ENCODE measurements around the gene C12orf56. TPM values are rescaled to one million over a fixed set of nuclear protein-coding genes. Genes with fewer than 3 reads are reported as not detected.

Gene C12orf56
- total and polyA plus RNA-seq, 9 donors = not detected

DNA sequence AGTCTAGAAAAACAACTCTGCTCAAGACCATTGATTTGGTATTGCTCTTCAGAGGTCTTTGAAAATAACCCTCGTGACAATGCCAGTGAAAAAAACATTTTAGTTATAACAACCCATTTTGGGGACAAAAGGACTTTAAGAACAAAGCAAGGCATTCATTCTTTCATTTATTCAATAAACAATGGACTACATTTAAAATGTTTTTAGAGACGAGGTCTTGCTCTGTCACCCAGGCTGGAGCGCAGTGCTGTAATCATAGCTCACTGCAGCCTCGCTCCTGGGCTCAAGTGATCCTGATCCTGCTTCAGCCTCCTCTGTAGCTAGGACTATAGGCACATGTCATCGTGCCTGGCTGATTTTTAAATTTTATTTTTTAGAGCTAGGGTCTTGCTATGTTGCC lies 160.8 kb downstream of the C12orf56 start:
- H3K27me3 ChIP-seq = no peaks in the 10 kb centered on the region
- no peak for DNase-seq
- intact Hi-C loops (cut with DNase I) = loop anchor here in 2 of 4 donors (10.0 kb wide), 2 partner anchors 45 to 385 kb away; partner anchors contain the start of gene SRGAP1 (in 1 of the 2)
- no peaks in the 10 kb centered on the region for H3K4me1 ChIP-seq (ENCODE audit: insufficient read depth)
- no peaks in the 10 kb centered on the region for H3K9me3 ChIP-seq
- no peak overlapping the region for H3K27ac ChIP-seq
- no peak overlapping the region for H3K4me3 ChIP-seq
- TF ChIP-seq EP300 (IDR thresholded peaks at IDR 0.05) (no peak), POLR2A (IDR thresholded peaks at IDR 0.05) (no peak)
- TF ChIP-seq, protein P1, sequence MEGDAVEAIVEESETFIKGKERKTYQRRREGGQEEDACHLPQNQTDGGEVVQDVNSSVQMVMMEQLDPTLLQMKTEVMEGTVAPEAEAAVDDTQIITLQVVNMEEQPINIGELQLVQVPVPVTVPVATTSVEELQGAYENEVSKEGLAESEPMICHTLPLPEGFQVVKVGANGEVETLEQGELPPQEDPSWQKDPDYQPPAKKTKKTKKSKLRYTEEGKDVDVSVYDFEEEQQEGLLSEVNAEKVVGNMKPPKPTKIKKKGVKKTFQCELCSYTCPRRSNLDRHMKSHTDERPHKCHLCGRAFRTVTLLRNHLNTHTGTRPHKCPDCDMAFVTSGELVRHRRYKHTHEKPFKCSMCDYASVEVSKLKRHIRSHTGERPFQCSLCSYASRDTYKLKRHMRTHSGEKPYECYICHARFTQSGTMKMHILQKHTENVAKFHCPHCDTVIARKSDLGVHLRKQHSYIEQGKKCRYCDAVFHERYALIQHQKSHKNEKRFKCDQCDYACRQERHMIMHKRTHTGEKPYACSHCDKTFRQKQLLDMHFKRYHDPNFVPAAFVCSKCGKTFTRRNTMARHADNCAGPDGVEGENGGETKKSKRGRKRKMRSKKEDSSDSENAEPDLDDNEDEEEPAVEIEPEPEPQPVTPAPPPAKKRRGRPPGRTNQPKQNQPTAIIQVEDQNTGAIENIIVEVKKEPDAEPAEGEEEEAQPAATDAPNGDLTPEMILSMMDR (IDR thresholded peaks at IDR 0.05) = no peak
- WGBS, 3 donors = 92 to 94% (median 93%) methylated on average over 5 of the region's 5 CpGs
- H3K36me3 ChIP-seq = no peaks in the 10 kb centered on the region

GRCh38 chr12:64229240-64229639 lies 161.3 kb downstream of the C12orf56 start:
- H3K4me1 ChIP-seq (ENCODE audit: insufficient read depth) = no peaks in the 10 kb centered on the region
- no peak for TF ChIP-seq POLR2A (IDR thresholded peaks at IDR 0.05)
- TF ChIP-seq EP300 (IDR thresholded peaks at IDR 0.05) = no peak
- TF ChIP-seq, protein P1 (IDR thresholded peaks at IDR 0.05) = no peak
- no peaks in the 10 kb centered on the region for H3K27me3 ChIP-seq
- H3K36me3 ChIP-seq = no peaks in the 10 kb centered on the region
- no peak overlapping the region for H3K27ac ChIP-seq
- no peak overlapping the region for H3K4me3 ChIP-seq
- H3K9me3 ChIP-seq = no peaks in the 10 kb centered on the region
- no peak for DNase-seq
- intact Hi-C loops (cut with DNase I) = loop anchor here in 1 of 4 donors (10.0 kb wide), 1 partner anchor 384 kb away; the partner anchor contains the start of gene SRGAP1
- 62 to 66% (median 65%) methylated on average over 4 of the region's 4 CpGs for WGBS, 3 donors

GRCh38 chr12:64225626-64226025 lies 164.9 kb downstream of the C12orf56 start:
- TF ChIP-seq EP300 (IDR thresholded peaks at IDR 0.05) (no peak), POLR2A (IDR thresholded peaks at IDR 0.05) (no peak)
- TF ChIP-seq, protein P1 (IDR thresholded peaks at IDR 0.05) = no peak
- Histone ChIP-seq H3K27me3 (no peaks in the 10 kb centered on the region), H3K36me3 (no peaks in the 10 kb centered on the region), H3K4me3 (no peak overlapping the region), H3K27ac (no peak overlapping the region), H3K4me1 (ENCODE audit: insufficient read depth) (no peaks in the 10 kb centered on the region), H3K9me3 (no peaks in the 10 kb centered on the region)
- no peak for DNase-seq
- WGBS, 3 donors = 26 to 52% (median 45%) methylated on average over 2 of the region's 2 CpGs
- intact Hi-C loops (cut with DNase I) = loop anchor here in 1 of 4 donors (10.0 kb wide), 1 partner anchor 381 kb away; the partner anchor contains the start of gene SRGAP1

DNA sequence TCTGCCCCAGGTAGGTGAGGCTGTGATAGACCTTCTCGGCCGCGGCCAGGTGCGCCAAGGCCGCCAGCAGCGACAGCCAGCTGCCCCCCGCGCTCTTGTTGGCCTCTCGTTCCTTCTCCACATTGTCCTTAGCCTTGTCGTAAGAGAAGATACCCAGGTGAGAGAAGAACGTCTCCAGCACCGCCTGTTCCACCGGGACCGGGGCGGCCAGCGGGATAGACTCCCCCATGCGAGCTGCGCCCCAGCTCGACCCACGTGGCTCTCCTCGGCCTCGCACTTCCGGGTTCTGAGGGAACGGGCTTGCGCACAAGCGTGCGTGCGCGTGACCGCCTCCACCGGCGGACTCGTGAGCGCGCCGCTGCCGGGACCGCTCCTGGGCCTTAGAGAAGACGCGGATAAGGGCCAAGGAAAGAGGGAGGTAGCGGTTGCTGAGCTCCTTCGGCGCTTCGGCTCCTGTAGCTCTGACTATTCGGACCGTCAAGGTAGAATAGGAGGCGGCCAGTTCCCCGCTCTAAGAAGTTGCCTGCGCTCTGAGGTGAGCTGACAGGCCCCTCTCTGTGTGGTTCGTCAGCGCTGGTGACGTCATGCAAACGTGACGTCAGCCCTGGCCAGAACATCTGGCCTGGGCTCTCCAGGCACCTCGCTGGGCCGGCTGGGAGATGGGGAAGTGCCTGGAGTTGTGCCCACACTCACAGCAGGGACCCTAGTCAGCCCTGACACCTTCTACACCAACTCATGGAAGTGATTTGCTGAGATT lies 168.4 kb downstream of the C12orf56 start, which contains the start of gene KICS2:
TSS of gene KICS2 (minus strand) at position 288 of the 757 bp plus-strand sequence. CDS start at position 229, 59 bp downstream.
- peak within 1 kb of the TSS; percentile 54 to 94 for H3K27ac ChIP-seq
- peak within 1 kb of the TSS; percentile 79 for H3K4me3 ChIP-seq
- H3K27me3 ChIP-seq = no peaks in the 10 kb centered on the region
- DNase-seq = peak; percentile 93 to 96 (median 94)
- intact Hi-C loops (cut with DNase I) = loop anchor here in 1 of 4 donors (10.0 kb wide), 1 partner anchor 377 kb away; the partner anchor contains the start of gene SRGAP1
- H3K4me1 ChIP-seq (ENCODE audit: insufficient read depth) = no peaks in the 10 kb centered on the region
- TF ChIP-seq, protein P1 (IDR thresholded peaks at IDR 0.05) = peak in 1 of 3 donors; percentile 27
- no peak for TF ChIP-seq EP300 (IDR thresholded peaks at IDR 0.05)
- TF ChIP-seq POLR2A (IDR thresholded peaks at IDR 0.05) = peak; percentile 92
- no peaks in the 10 kb centered on the region for H3K9me3 ChIP-seq
- H3K36me3 ChIP-seq = no peaks in the 10 kb centered on the region
- 0 to 1% (median 1%) methylated on average over 56 of the region's 56 CpGs for WGBS, 3 donors
